NK-92 treated with Interleukin-12 subunit alpha and Interleukin-12 subunit beta, amount 100 ng/mL, for 24 hours (cell line): ENCODE results near the gene ARFGAP1.
"Not testable (repeated sequence)": the region's sequence is repeated elsewhere in the genome, so short reads cannot be mapped to it uniquely, and the experiment has no call there.

Source experiments
- DNase-seq: peaks from one replicate; lab custom pipeline; 2025; lab: John Stamatoyannopoulos, UW

Gene ARFGAP1

DNA sequence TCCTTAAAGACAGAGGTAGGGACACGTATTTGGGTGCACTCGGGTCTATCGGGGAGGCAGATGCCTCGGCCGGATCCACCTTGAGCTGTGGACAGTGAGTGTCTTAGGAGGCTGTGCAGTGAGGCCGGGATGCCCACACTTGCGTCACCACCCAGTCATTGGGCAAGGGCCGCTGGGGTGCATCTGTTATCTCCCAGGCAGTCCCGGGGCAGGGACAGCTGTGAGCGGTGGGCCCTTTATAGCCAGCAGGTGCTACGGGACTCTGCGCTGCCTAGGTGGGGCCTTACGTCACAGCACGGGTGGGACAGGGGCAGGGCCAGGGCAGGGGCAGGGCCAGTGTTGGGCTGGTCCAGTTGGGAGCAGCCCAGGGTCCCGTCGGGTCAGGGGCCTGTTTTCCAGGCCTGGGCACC is 19.7 kb downstream of the ARFGAP1 start:
- DNase-seq: no peak

GRCh38 chr20:63292904-63293303 is 20.3 kb downstream of the ARFGAP1 start, which contains the start of gene COL20A1:
COL20A1 (plus strand) TSS chr20:63293186; CDS start chr20:63295108, 1,922 bp downstream.
- DNase-seq: no peak

DNA sequence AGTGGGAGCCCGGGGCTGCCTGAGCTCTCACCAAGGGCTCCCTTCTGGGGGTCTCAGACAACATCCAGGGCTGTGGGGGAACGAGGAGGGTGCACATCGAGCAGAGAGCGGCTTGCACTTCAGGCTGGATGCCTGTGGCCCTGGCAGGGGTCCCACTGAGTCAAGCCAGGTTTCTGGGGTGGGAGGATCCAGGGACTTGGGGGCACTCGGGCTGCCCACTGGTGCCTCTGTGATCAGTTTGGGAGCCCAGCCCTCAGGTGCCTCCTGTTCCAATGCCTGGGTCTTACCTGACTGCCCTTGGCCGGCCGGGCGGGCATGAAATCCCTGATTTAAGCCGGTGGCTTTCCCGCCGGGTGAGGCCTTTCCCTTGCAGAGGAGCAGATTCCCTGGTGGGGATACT is 20.8 kb downstream of the ARFGAP1 start:
- DNase-seq: no peak

DNA sequence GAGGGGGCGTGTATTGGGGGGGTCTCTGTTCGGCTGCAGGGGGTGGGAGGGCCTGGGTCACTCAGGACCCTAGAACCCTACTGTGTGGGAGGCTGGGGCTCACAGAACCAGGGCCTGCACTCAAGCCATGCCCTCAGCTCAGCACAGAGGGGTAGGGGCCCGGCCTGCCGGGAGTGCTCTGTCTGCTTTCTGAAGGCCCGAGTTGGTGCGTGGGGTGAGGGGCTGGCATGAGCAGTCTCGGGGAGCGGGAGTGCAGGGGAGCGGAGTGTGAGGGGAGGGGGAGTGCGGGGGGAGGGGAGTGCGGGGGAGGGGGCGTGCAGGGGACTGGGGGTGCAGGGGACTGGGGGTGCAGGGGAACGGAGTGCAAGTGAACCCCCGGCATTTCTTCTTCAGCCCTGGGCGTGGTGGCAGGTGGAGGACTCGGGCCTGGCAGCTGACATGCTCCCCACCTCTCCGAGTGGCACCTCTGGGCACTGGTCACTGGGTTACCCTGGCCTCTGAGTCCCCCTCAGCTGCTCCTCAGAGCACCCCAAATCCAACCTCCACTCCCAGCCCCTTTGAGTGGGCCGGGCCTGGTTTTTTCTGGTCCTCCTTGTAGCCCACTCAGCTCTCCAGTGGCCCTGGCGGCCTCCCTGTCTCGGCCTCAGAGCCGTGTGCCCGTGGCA is 21.4 kb downstream of the ARFGAP1 start:
- no peak for DNase-seq

GRCh38 chr20:63294536-63294900 is 21.9 kb downstream of the ARFGAP1 start:
- DNase-seq: no peak

GRCh38 chr20:63295018-63295417 is 22.4 kb downstream of the ARFGAP1 start:
- DNase-seq: no peak

DNA sequence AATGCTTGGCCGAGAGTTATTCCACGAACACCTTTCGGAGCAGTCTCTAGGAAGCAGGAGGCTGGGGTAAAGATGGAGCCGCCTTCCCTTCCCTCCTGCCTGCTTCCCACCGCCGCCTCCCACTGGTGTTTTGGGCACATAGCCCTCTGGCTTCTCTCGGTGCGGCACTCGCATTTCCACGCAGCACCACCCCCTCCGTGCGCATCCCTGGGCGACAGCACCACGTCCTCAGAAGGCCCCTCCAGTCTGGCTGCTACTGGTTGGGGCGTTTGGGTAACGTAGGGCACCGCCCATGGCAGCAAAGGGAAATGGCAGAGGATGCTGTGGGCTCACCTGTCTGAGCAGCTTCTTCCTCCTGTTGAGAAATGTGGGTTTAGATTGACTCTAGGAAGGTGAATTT is 22.8 kb downstream of the ARFGAP1 start:
- DNase-seq: no peak

DNA sequence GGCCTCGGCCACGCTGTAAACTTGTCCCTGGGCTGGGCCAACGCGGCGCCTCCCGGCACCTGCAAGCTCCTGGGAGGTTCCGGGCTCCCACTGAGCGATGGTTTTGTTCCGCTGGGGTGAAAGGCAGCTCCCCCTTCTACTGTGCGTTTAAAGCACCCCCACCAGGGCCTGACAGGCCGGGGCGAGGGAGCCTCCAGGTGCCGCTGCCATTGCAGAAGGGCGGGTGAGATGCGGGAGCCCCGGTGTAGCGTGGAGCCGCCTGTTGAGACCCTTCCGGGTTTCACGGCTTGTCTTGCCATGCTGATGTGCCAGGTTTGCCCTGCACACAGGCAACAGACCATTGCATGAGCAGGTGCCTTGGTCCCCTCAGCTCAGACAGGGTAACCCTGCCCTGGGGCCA is 23.2 kb downstream of the ARFGAP1 start:
- DNase-seq: no peak

GRCh38 chr20:63296531-63297299 is 24.1 kb downstream of the ARFGAP1 start:
- no peak for DNase-seq

DNA sequence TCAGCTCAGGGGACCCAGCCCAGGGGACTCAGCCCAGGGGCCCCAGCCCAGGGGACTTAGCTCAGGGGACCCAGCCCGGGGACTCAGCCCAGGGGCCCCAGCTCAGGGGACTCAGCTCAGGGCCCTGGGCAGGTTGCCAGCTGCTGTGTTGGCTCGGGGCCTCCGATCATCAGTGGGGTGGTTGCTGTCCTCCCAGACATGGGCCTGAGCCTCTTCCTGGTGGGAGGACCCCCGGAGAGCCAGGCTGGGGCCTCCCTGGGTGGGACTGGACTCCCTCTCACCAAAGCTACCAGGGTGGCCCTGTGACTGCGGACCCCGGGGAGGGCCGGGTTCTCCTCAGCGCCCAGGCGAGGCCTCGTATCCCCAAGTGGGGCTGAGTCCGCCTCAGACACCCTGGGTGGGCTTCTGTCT is 24.8 kb downstream of the ARFGAP1 start:
- DNase-seq: no peak

- DNase-seq: no peak
Observed at GRCh38 chr20:63297796-63298572, 25.4 kb downstream of the ARFGAP1 start.

DNA sequence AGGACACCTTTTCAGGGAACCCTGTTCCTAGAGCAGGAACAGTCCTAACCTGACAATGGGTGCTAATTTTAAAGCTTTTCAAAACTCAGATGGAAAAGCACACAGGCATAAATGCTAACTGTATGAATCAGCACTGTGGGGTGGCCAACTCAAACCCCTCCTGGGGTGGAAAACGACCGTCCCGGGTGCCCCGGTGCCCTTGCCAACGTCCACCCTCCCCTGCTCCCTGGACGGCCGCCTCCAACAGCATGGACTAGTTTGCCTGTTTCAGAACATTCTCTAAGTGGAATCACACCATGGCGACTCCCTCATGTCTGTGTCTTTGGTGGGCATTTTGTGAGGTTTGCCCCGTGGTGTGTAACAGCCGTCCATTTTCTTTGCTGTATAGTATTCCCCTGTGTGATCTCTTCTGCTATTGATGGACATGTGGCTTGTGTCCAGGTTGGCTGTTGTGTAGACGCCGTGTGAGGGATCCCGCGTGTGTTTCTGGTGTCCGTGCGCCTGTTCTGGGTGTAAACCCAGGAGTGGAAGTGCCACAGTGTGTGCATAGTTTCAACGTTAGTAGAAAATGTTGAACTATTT is 26.2 kb downstream of the ARFGAP1 start:
- DNase-seq: no peak

DNA sequence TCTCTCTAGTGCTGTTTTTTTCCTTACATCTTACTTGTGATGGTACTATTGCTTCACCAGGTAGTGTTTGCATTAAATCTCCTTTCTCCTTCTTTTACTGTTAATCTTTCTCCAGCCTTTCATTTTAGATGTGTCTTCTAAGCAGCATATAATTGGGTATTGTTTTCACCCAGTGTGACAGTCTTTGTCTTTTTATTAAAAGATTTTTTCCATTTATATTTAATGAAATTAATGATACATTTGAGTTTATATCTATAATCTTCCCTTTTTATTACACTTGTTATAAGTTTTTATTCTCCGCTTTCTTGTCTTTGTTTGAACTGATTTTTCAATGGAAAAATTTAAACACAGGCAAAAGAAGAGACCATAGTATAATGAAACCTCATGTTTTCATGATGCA is 29.1 kb downstream of the ARFGAP1 start:
- no peak for DNase-seq

DNA sequence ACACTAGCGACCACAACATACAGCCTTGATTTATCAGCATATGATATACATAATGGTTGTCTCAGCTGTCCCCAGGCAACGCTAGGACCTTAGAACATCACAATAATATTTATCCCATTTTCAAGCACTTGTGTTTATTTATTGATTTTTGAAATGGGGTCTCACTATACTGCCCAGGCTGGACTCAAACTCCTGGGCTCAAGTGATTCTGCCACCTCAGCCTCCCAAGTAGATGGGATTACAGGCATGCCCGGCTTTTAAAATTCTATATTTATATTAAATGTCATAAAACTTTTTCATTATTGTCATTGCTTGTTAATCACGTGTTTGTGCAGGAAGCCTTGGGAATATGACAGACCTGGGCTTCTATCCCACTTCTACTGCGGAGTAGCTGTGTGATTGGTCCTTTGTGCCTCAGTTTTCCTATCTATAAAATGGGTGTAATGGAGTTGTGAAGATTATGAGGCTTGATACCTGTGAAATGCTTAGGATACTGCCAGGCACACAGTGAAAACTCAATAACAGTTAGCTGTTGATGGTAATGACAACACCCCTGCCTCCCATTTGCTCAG is 30.6 kb downstream of the ARFGAP1 start:
- DNase-seq: no peak

- DNase-seq: no peak
Observed at GRCh38 chr20:63305393-63305792, 32.8 kb downstream of the ARFGAP1 start.

- DNase-seq: not testable (repeated sequence)
Observed at GRCh38 chr20:63305933-63306672, 33.5 kb downstream of the ARFGAP1 start.

GRCh38 chr20:63306673-63307537 is 34.3 kb downstream of the ARFGAP1 start:
- no peak for DNase-seq

- DNase-seq: no peak
Observed at GRCh38 chr20:63307538-63308217, 35.1 kb downstream of the ARFGAP1 start.

DNA sequence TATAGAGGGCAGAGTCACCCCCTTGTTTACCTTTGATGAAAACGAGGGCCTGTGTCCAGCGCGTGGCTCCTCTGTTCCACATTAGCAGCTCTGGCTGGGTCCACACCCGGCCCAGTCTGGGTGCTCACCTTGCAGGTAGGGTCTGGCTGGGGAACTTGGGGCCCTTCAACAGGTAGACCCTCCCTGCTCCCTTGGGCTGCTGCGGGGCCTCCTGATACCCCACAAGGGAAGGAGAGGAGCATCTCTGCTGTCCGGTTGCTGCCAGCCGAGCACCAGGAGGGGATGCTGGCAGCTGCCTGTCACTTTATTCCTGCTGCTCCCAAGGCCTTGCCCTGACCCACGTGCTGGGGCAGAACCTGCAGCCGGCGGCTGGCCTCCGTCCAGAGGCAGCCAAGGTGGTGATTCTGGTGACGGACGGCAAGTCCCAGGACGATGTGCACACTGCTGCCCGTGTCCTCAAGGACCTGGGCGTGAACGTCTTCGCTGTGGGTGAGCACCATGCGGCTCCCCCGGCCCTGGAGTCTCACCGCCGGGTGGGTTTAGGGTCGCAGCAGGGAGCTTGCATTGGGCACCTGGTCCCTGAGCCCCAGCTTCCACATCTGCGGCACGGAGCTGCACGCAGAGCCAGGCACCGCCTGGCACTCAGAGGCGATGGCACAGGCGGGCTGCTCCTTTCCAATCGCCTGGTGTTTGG is 35.8 kb downstream of the ARFGAP1 start:
- DNase-seq: no peak
